Ascending aorta (tissue), 2 donors: ENCODE data around the gene VEPH1. TPM values are rescaled to one million over a fixed set of nuclear protein-coding genes. Genes with fewer than 3 reads are reported as not detected.
A peak's percentile ranks its signal among the peaks of the same experiment; 100 is the strongest.

Source experiments
- DNase-seq, 2 donors: peaks; one replicate each; pipeline ENCODE4 v3.0.0-alpha.2; 2019; ENCODE audit warnings: low spot score in 2 of 2
- H3K27ac ChIP-seq, 2 donors: fragments of 200-600 bp; sonication (generic); one replicate each; pipeline ENCODE4 v1.5.1; 2016 to 2017; ENCODE audit warnings: mild to moderate bottlenecking in 1 of 2
- H3K27me3 ChIP-seq: fragments of 200-600 bp; sonication (generic); one replicate; pipeline ENCODE4 v1.5.1; 2017
- H3K36me3 ChIP-seq, 2 donors: fragments of 200-600 bp; sonication (generic); one replicate each; pipeline ENCODE4 v1.5.1; 2016
- H3K4me1 ChIP-seq, 2 donors: fragments of 200-600 bp; sonication (generic); one replicate each; pipeline ENCODE4 v1.5.1; 2016 to 2017; ENCODE audit warnings: mild to moderate bottlenecking in 1 of 2
- H3K4me3 ChIP-seq, 2 donors: fragments of 200-600 bp; sonication (generic); one replicate each; pipeline ENCODE4 v1.5.1; 2016 to 2017; ENCODE audit warnings: mild to moderate bottlenecking in 1 of 2
- H3K9me3 ChIP-seq, 2 donors: fragments of 200-600 bp; sonication (generic); one replicate each; pipeline ENCODE4 v1.5.1; 2016
- intact Hi-C: fragments of 100-400 bp; cut with DNase I; formaldehyde crosslinking; loops from one replicate; pipeline ENCODE4 v1.15.1; 2023
- total RNA-seq: library from RNA; depleted of rRNA; stranded (reverse); fragments of >200 nt; gene quantifications from one replicate; pipeline ENCODE4 v1.1.0, GENCODE V29; 2016
- TF ChIP-seq, protein P1 (sequence below), 3 experiments: fragments of 200-600 bp in 2 of 3; fragments of 450-650 bp in 1 of 3; sonication (generic) in 2 of 3; IDR thresholded peaks; one replicate each; pipeline ENCODE4 v1.5.1; 2016 to 2019; ENCODE audit warnings: antibody characterized with exemption in 3 of 3, mild to moderate bottlenecking in 1 of 3, moderate library complexity in 1 of 3

The VEPH1 gene
- total RNA-seq, 1 donor from 2014 or later, result 2.2 TPM

- TF ChIP-seq, protein P1, sequence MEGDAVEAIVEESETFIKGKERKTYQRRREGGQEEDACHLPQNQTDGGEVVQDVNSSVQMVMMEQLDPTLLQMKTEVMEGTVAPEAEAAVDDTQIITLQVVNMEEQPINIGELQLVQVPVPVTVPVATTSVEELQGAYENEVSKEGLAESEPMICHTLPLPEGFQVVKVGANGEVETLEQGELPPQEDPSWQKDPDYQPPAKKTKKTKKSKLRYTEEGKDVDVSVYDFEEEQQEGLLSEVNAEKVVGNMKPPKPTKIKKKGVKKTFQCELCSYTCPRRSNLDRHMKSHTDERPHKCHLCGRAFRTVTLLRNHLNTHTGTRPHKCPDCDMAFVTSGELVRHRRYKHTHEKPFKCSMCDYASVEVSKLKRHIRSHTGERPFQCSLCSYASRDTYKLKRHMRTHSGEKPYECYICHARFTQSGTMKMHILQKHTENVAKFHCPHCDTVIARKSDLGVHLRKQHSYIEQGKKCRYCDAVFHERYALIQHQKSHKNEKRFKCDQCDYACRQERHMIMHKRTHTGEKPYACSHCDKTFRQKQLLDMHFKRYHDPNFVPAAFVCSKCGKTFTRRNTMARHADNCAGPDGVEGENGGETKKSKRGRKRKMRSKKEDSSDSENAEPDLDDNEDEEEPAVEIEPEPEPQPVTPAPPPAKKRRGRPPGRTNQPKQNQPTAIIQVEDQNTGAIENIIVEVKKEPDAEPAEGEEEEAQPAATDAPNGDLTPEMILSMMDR (IDR thresholded peaks at IDR 0.05), result no peak
- no peaks in the 10 kb centered on the region for H3K36me3 ChIP-seq
- H3K4me3 ChIP-seq, result no peak overlapping the region
- H3K27ac ChIP-seq, result no peak overlapping the region
- intact Hi-C loops, result no loop called here
- no peaks in the 10 kb centered on the region for H3K4me1 ChIP-seq
- no peaks in the 10 kb centered on the region for H3K27me3 ChIP-seq
- no peak for DNase-seq
- no peaks in the 10 kb centered on the region for H3K9me3 ChIP-seq
Observed at GRCh38 chr3:157285141-157285540, 218.1 kb downstream of the VEPH1 start.

DNA sequence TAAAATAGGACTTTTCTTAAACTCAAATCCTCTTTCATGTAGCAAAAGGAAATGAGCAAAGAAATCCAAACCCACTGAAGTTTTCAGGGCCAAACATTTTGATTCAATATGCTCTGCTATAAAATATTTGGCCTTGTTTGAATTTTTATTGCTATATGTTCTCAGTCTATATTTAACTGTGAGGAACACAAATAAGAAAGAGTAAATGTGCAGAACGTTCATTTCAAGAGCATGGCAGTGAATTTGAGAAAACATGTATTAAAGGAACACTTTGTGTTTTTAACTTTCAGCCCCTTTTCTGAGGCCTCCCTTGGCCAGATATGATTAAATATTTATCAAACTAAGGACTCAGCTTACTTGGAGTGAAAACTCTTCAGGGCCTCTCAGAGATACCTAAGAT is 218.5 kb downstream of the VEPH1 start:
- Histone ChIP-seq H3K9me3 (no peaks in the 10 kb centered on the region), H3K27ac (no peak overlapping the region), H3K4me3 (no peak overlapping the region), H3K36me3 (no peaks in the 10 kb centered on the region), H3K4me1 (no peaks in the 10 kb centered on the region), H3K27me3 (no peaks in the 10 kb centered on the region)
- TF ChIP-seq, protein P1 (IDR thresholded peaks at IDR 0.05), result no peak
- DNase-seq, result no peak
- intact Hi-C loops, result no loop called here

GRCh38 chr3:157282261-157283191 is 220.7 kb downstream of the VEPH1 start:
- Histone ChIP-seq H3K9me3 (no peaks in the 10 kb centered on the region), H3K27ac (no peak overlapping the region), H3K4me3 (no peak overlapping the region), H3K27me3 (no peaks in the 10 kb centered on the region), H3K36me3 (no peaks in the 10 kb centered on the region), H3K4me1 (no peaks in the 10 kb centered on the region)
- DNase-seq, result peak in 1 of 2 donors; percentile 74
- intact Hi-C loops, result no loop called here
- TF ChIP-seq, protein P1 (IDR thresholded peaks at IDR 0.05), result no peak

GRCh38 chr3:157280786-157281185 is 222.4 kb downstream of the VEPH1 start:
- Histone ChIP-seq H3K4me1 (no peaks in the 10 kb centered on the region), H3K27me3 (no peaks in the 10 kb centered on the region), H3K36me3 (no peaks in the 10 kb centered on the region), H3K9me3 (no peaks in the 10 kb centered on the region), H3K4me3 (no peak overlapping the region), H3K27ac (no peak overlapping the region)
- DNase-seq, result no peak
- TF ChIP-seq, protein P1 (IDR thresholded peaks at IDR 0.05), result no peak
- intact Hi-C loops, result no loop called here

- H3K27ac ChIP-seq, result no peak overlapping the region
- H3K4me1 ChIP-seq, result no peaks in the 10 kb centered on the region
- TF ChIP-seq, protein P1 (IDR thresholded peaks at IDR 0.05), result no peak
- intact Hi-C loops, result no loop called here
- H3K4me3 ChIP-seq, result no peak overlapping the region
- DNase-seq, result no peak
- H3K36me3 ChIP-seq, result no peaks in the 10 kb centered on the region
- H3K9me3 ChIP-seq, result no peaks in the 10 kb centered on the region
- H3K27me3 ChIP-seq, result no peaks in the 10 kb centered on the region
Observed at GRCh38 chr3:157280354-157280753, 222.9 kb downstream of the VEPH1 start.
